H1 (cell line): Measurements from ENCODE around the gene MVK. TPM values are rescaled to one million over a fixed set of nuclear protein-coding genes. Genes with fewer than 3 reads are reported as not detected.

Experiments
- CTCF ChIA-PET: fragments of 300-600 bp; sonication (Branson Sonifier 250); formaldehyde crosslinking; loops from one replicate; lab custom pipeline; 2021; ENCODE audit not compliant: partially characterized antibody; lab: Charles Lee
- POLR2A ChIA-PET: fragments of 300-600 bp; sonication (Branson Sonifier 250); formaldehyde crosslinking; loops from one replicate; lab custom pipeline; 2021; ENCODE audit warnings: inconsistent platforms; ENCODE audit not compliant: partially characterized antibody; lab: Charles Lee
- DNase-seq, 2 experiments: peaks; one replicate each; pipeline versions ENCODE4 v3.0.0 to v3.0.0-alpha.2; 2010 to 2022; ENCODE audit warnings: low spot score in 2 of 2, low read depth in 1 of 2, mixed read lengths in 1 of 2
- FAIRE-seq: peaks from 2 replicates; lab custom pipeline; 2011; peaks lifted over from hg19 to GRCh38; lab: Jason Lieb, UNC
- H2AFZ ChIP-seq: 2 replicates; pipeline ENCODE4 v1.8.1; 2012; ENCODE audit warnings: low read length, inconsistent platforms
- H2AK5ac ChIP-seq: 2 replicates; pipeline ENCODE4 v1.6.1; 2013; ENCODE audit warnings: low read depth, low read length
- H2BK120ac ChIP-seq: replicated peaks from 2 replicates; pipeline ENCODE3; 2013; ENCODE audit warnings: low read depth, low read length, inconsistent platforms
- H2BK12ac ChIP-seq: 2 replicates; pipeline ENCODE4 v1.6.1; 2013; ENCODE audit warnings: low read depth, low read length
- H2BK15ac ChIP-seq: 2 replicates; pipeline ENCODE4 v1.6.1; 2013; ENCODE audit warnings: low read length
- H2BK20ac ChIP-seq: 2 replicates; pipeline ENCODE4 v1.6.1; 2013; ENCODE audit warnings: low read length
- H2BK5ac ChIP-seq: 2 replicates; pipeline ENCODE4 v1.6.1; 2013; ENCODE audit warnings: low read depth, low read length
- H3K14ac ChIP-seq: 2 replicates; pipeline ENCODE4 v1.6.1; 2013; ENCODE audit warnings: inconsistent platforms; ENCODE audit not compliant: insufficient read length
- H3K18ac ChIP-seq: 2 replicates; pipeline ENCODE4 v1.6.1; 2013; ENCODE audit warnings: low read length; ENCODE audit errors: extremely low read depth
- H3K23ac ChIP-seq: 2 replicates; pipeline ENCODE4 v1.6.1; 2013; ENCODE audit warnings: inconsistent platforms; ENCODE audit not compliant: insufficient read length
- H3K23me2 ChIP-seq: 2 replicates; pipeline ENCODE4 v1.6.1; 2013; ENCODE audit warnings: low read depth, low read length
- H3K27ac ChIP-seq: 2 replicates; pipeline ENCODE4 v1.6.1; 2011; ENCODE audit warnings: low read depth, low read length, inconsistent platforms
- H3K27me3 ChIP-seq, 4 experiments: replicated peaks in 1 of 4; 1 replicate in 1 of 4; 2 replicates in 3 of 4; pipeline versions ENCODE4 v1.6.1 to v1.8.1; 2011 to 2013; ENCODE audit warnings: low read length in 3 of 4, mild to moderate bottlenecking in 3 of 4, inconsistent platforms in 2 of 4, mixed read lengths in 2 of 4, moderate library complexity in 1 of 4; ENCODE audit not compliant: control insufficient read depth in 3 of 4, insufficient read depth in 3 of 4; ENCODE audit errors: extremely low read depth in 1 of 4
- H3K36me3 ChIP-seq, 4 experiments: 2 replicates each; pipeline versions ENCODE4 v1.6.1 to v1.8.1; 2011 to 2013; ENCODE audit warnings: mild to moderate bottlenecking in 4 of 4, low read length in 3 of 4, moderate library complexity in 2 of 4, control low read depth in 1 of 4, inconsistent platforms in 1 of 4; ENCODE audit not compliant: insufficient read depth in 4 of 4, control insufficient read depth in 2 of 4
- H3K4ac ChIP-seq: replicated peaks from 2 replicates; pipeline ENCODE3; 2013; ENCODE audit warnings: low read length, low read depth, mixed read lengths, inconsistent platforms; ENCODE audit not compliant: insufficient read length
- H3K4me1 ChIP-seq, 4 experiments: replicated peaks in 1 of 4; 1 replicate in 1 of 4; 2 replicates in 3 of 4; pipeline versions ENCODE4 v1.6.1 to v1.8.1; 2011 to 2013; ENCODE audit warnings: low read length in 3 of 4, inconsistent platforms in 2 of 4, mixed read lengths in 1 of 4; ENCODE audit not compliant: insufficient read depth in 4 of 4, control insufficient read depth in 3 of 4
- H3K4me2 ChIP-seq, 2 experiments: 2 replicates each; pipeline versions ENCODE4 v1.6.1 to v1.8.1; 2011 to 2013; ENCODE audit warnings: low read depth in 2 of 2, low read length in 2 of 2, control low read depth in 1 of 2, inconsistent platforms in 1 of 2, mild to moderate bottlenecking in 1 of 2; ENCODE audit not compliant: insufficient read depth in 1 of 2
- H3K4me3 ChIP-seq, 4 experiments: fragments of 200-600, 300-600 bp in 1 of 4; sonication (generic), shearing (Covaris generic), sonication (Bioruptor Twin) in 1 of 4; 2 replicates each; pipeline versions ENCODE4 v1.5.1 to v1.8.1; 2011 to 2016; ENCODE audit warnings: low read length in 4 of 4, low read depth in 3 of 4, control low read depth in 2 of 4, inconsistent platforms in 2 of 4, mild to moderate bottlenecking in 2 of 4, mixed read lengths in 1 of 4, moderate library complexity in 1 of 4; ENCODE audit not compliant: insufficient read depth in 2 of 4; ENCODE audit errors: extremely low read depth in 1 of 4
- H3K56ac ChIP-seq: replicated peaks from 2 replicates; pipeline ENCODE3; 2013; ENCODE audit warnings: low read depth, mild to moderate bottlenecking, mixed read lengths, low read length, inconsistent platforms; ENCODE audit not compliant: insufficient read length
- H3K79me1 ChIP-seq: 2 replicates; pipeline ENCODE4 v1.6.1; 2013; ENCODE audit warnings: low read depth, low read length, control low read depth
- H3K79me2 ChIP-seq, 2 experiments: 2 replicates each; pipeline versions ENCODE4 v1.6.1 to v1.8.1; 2012 to 2013; ENCODE audit warnings: low read length in 2 of 2, mild to moderate bottlenecking in 2 of 2, inconsistent platforms in 1 of 2; ENCODE audit not compliant: insufficient read depth in 2 of 2, control insufficient read depth in 1 of 2
- H3K9ac ChIP-seq, 4 experiments: replicated peaks in 1 of 4; 1 replicate in 1 of 4; 2 replicates in 3 of 4; pipeline versions ENCODE4 v1.6.1 to v1.8.1; 2011 to 2013; ENCODE audit warnings: low read depth in 3 of 4, low read length in 3 of 4, control low read depth in 2 of 4, mild to moderate bottlenecking in 2 of 4, moderate library complexity in 2 of 4, inconsistent platforms in 1 of 4; ENCODE audit errors: extremely low read depth in 1 of 4
- H3K9me3 ChIP-seq, 2 experiments: 2 replicates each; pipeline versions ENCODE4 v1.6.1 to v1.8.1; 2012 to 2013; ENCODE audit warnings: mild to moderate bottlenecking in 2 of 2, moderate library complexity in 2 of 2, control low read depth in 1 of 2, inconsistent platforms in 1 of 2, low read depth in 1 of 2, low read length in 1 of 2, mixed read lengths in 1 of 2; ENCODE audit not compliant: insufficient read depth in 2 of 2
- H4K20me1 ChIP-seq, 2 experiments: replicated peaks in 1 of 2; 2 replicates each; pipeline versions ENCODE3 to v1.8.1; 2011 to 2013; ENCODE audit warnings: inconsistent platforms in 2 of 2, low read length in 2 of 2, mild to moderate bottlenecking in 1 of 2; ENCODE audit not compliant: insufficient read depth in 2 of 2, control insufficient read depth in 1 of 2
- H4K5ac ChIP-seq: 2 replicates; pipeline ENCODE4 v1.6.1; 2013; ENCODE audit warnings: low read length, low read depth, mixed read lengths, inconsistent platforms; ENCODE audit not compliant: insufficient read length
- H4K8ac ChIP-seq: 2 replicates; pipeline ENCODE4 v1.8.0; 2013; ENCODE audit warnings: mild to moderate bottlenecking, moderate library complexity, low read length, inconsistent platforms; ENCODE audit not compliant: insufficient read depth; ENCODE audit errors: extremely low read depth
- H4K91ac ChIP-seq: replicated peaks from 2 replicates; pipeline ENCODE3; 2013; ENCODE audit warnings: low read length, mixed read lengths, inconsistent platforms; ENCODE audit not compliant: insufficient read length
- ASH2L ChIP-seq: fragments of 200-600, 300-600 bp; sonication (generic); IDR thresholded peaks from one replicate; pipeline ENCODE4 v1.7.1; 2017; ENCODE audit warnings: low read length
- BACH1 ChIP-seq: IDR thresholded peaks from 2 replicates; pipeline ENCODE4 v1.6.1; 2012; ENCODE audit warnings: low read length, improper control_type of control experiment
- CBX5 ChIP-seq: fragments of 300-800, 300-1000 bp; sonication (generic); IDR thresholded peaks from 2 replicates; pipeline ENCODE4 v1.7.1; 2016; ENCODE audit warnings: antibody characterized with exemption, low read length, low read depth
- CBX8 ChIP-seq: fragments of 300-800, 300-1000 bp; sonication (generic); IDR thresholded peaks from 2 replicates; pipeline ENCODE4 v1.7.1; 2016; ENCODE audit warnings: low read depth, low read length, borderline replicate concordance
- EP300 ChIP-seq, 2 experiments: IDR thresholded peaks; 1 replicate in 1 of 2; 2 replicates in 1 of 2; pipeline ENCODE4 v1.6.1; 2011 to 2012; ENCODE audit warnings: low read depth in 2 of 2, low read length in 2 of 2, mild to moderate bottlenecking in 2 of 2, borderline replicate concordance in 1 of 2, inconsistent platforms in 1 of 2, moderate library complexity in 1 of 2
- HDAC6 ChIP-seq: IDR thresholded peaks from one replicate; pipeline ENCODE4 v1.7.1; 2012; ENCODE audit warnings: low read depth, mild to moderate bottlenecking, inconsistent platforms, low read length, moderate library complexity
- JUND ChIP-seq: IDR thresholded peaks from 2 replicates; pipeline ENCODE4 v1.6.1; 2011; ENCODE audit warnings: mild to moderate bottlenecking, improper control_type of control experiment, low read length
- KDM4A ChIP-seq: IDR thresholded peaks from one replicate; pipeline ENCODE4 v1.7.1; 2012; ENCODE audit warnings: low read depth, mild to moderate bottlenecking, moderate library complexity, low read length, inconsistent platforms; ENCODE audit not compliant: severe bottlenecking
- POLR2AphosphoS5 ChIP-seq: IDR thresholded peaks from 2 replicates; pipeline ENCODE4 v1.6.1; 2011; ENCODE audit warnings: low read depth, low read length
- RBBP5 ChIP-seq: IDR thresholded peaks from 2 replicates; pipeline ENCODE4 v1.7.1; 2012; ENCODE audit warnings: low read depth, mild to moderate bottlenecking, inconsistent platforms, low read length, moderate library complexity, borderline replicate concordance
- RFX5 ChIP-seq: IDR thresholded peaks from 2 replicates; pipeline ENCODE4 v1.6.1; 2011; ENCODE audit warnings: low read depth, low read length, improper control_type of control experiment, borderline replicate concordance
- RXRA ChIP-seq: IDR thresholded peaks from 2 replicates; pipeline ENCODE4 v1.6.1; 2011; ENCODE audit warnings: low read depth, mild to moderate bottlenecking, low read length, moderate library complexity; ENCODE audit not compliant: insufficient read depth
- SIN3A ChIP-seq, 2 experiments: IDR thresholded peaks in 1 of 2; conservative IDR thresholded peaks in 1 of 2; 2 replicates each; pipeline ENCODE4 v1.6.1; 2011 to 2012; ENCODE audit warnings: low read length in 2 of 2, improper control_type of control experiment in 1 of 2, low read depth in 1 of 2, mild to moderate bottlenecking in 1 of 2
- SIX5 ChIP-seq: IDR thresholded peaks from 2 replicates; pipeline ENCODE4 v1.6.1; 2011; ENCODE audit warnings: mild to moderate bottlenecking, low read depth, low read length
- TEAD4 ChIP-seq: IDR thresholded peaks from 2 replicates; pipeline ENCODE4 v1.6.1; 2012; ENCODE audit warnings: low read depth, low read length, inconsistent platforms, mixed read lengths
- WGBS, 2 experiments: shearing (Covaris generic) in 1 of 2; methylation state at CpG; one replicate each; pipeline versions ENCODE4 v1.1.6 to v1.1.7; 2013 to 2015; ENCODE audit warnings: low lambda C conversion rate in 2 of 2, mixed read lengths in 2 of 2, inconsistent platforms in 1 of 2, low coverage in 1 of 2, missing lambda C conversion rate in 1 of 2; ENCODE audit not compliant: insufficient replicate concordance in 2 of 2, insufficient coverage in 1 of 2, insufficient read length in 1 of 2; ENCODE audit errors: extremely low coverage in 1 of 2, missing lambda C conversion rate in 1 of 2; 5-methylcytosine and 5-hydroxymethylcytosine counted together
- polyA plus RNA-seq, 7 experiments: library from polyadenylated mRNA; depleted of rRNA in 3 of 7; stranded (reverse) in 5 of 7; unstranded in 2 of 7; fragments of >200 nt in 5 of 7; fragments of 200-250 nt in 2 of 7; gene quantifications; 1 replicate in 5 of 7; 2 replicates in 1 of 7; 4 replicates in 1 of 7; pipeline versions ENCODE4 v1.2.1 to v1.2.3, GENCODE V29; 2011 to 2013; ENCODE audit warnings: missing spikeins in 2 of 7, mixed read lengths in 2 of 7
- total RNA-seq: library from RNA; stranded (reverse); fragmentation: NEBNext Ultra II Directional; extraction: Animal tissue kit (Norgen Biotek cat#: 25700); gene quantifications from 2 replicates; pipeline ENCODE4 v1.2.1, GENCODE V29; 2021

Gene MVK
- total and polyA plus RNA-seq, 2 of the 8 experiments (the other 6 are each of a cell fraction or from before 2014, with no cell fraction given): 15.7 to 20.9 TPM

- no peak overlapping the region for H2BK5ac ChIP-seq
- no peaks in the 10 kb centered on the region for H3K79me2 ChIP-seq
- no peak overlapping the region for H3K14ac ChIP-seq
- no peak overlapping the region for H2BK12ac ChIP-seq
- H3K4ac ChIP-seq: no peak overlapping the region
- H2BK120ac ChIP-seq: no peak overlapping the region
- no peaks in the 10 kb centered on the region for H3K36me3 ChIP-seq
- no peak overlapping the region for H3K4me2 ChIP-seq
- H2BK15ac ChIP-seq: no peak overlapping the region
- no peaks in the 10 kb centered on the region for H3K79me1 ChIP-seq
- no peak overlapping the region for H3K4me3 ChIP-seq
- no peak for FAIRE-seq
- no peak overlapping the region for H3K9ac ChIP-seq
- no peak overlapping the region for H4K91ac ChIP-seq
- H3K18ac ChIP-seq: no peak overlapping the region
- WGBS, 2 experiments: 90% methylated on average over 12 of the region's 12 CpGs; no CpG with 5 or more reads in 1 of the 2 experiments
- no peaks in the 10 kb centered on the region for H3K4me1 ChIP-seq
- no peak overlapping the region for H3K23ac ChIP-seq
- H4K8ac ChIP-seq: no peak overlapping the region; the same call in 1 of the 2 replicates
- ChIA-PET CTCF (interaction anchor here (0.6 to 1.8 kb wide), 4 partner anchors 10 to 163 kb away, joined by 3 to 5 read pairs (median 3); no protein-coding TSS in a partner anchor), POLR2A (interaction anchor here (1.7 kb wide), 2 partner anchors 10 to 11 kb away, joined by 3 to 6 read pairs; no protein-coding TSS in a partner anchor)
- DNase-seq: no peak
- H3K56ac ChIP-seq: no peak overlapping the region
- H2BK20ac ChIP-seq: no peak overlapping the region
- no peaks in the 10 kb centered on the region; a peak in 3 of 7 replicates for H3K27me3 ChIP-seq
- H2AK5ac ChIP-seq: no peak overlapping the region
- peaks cover 2% of the 10 kb centered on the region in 2 experiments for H4K20me1 ChIP-seq
- H3K27ac ChIP-seq: no peak overlapping the region
- H2AFZ ChIP-seq: no peak overlapping the region
- no peak overlapping the region for H4K5ac ChIP-seq
- H3K9me3 ChIP-seq: no peaks in the 10 kb centered on the region
- H3K23me2 ChIP-seq: no peaks in the 10 kb centered on the region
- TF ChIP-seq CBX8 (no peak), BACH1 (no peak), TEAD4 (no peak), RXRA (no peak), EP300 (IDR thresholded peaks at IDR 0.05; ENCODE audit: borderline replicate concordance in 1 of 2, low read depth in 2 of 2, low read length in 2 of 2) (no peak), JUND (no peak), SIX5 (no peak), ASH2L (no peak), HDAC6 (no peak), RBBP5 (no peak), POLR2AphosphoS5 (no peak), KDM4A (no peak), SIN3A (conservative IDR thresholded peaks at IDR 0.05 in 1 of 2, IDR thresholded peaks at IDR 0.05 in 1 of 2; ENCODE audit: low read depth in 1 of 2, low read length in 2 of 2) (no peak), CBX5 (no peak), RFX5 (no peak)
Observed at GRCh38 chr12:109550281-109550680, 23.3 kb upstream of the MVK start.
